Skeletal muscle satellite cell (primary cell): ENCODE results near the gene GCNT4.

Experiments
- H3K27me3 ChIP-seq: 2 replicates; pipeline ENCODE4 v1.7.0; 2013; ENCODE audit warnings: low read length; ENCODE audit not compliant: control insufficient read depth, insufficient read depth
- H3K36me3 ChIP-seq: 2 replicates; pipeline ENCODE4 v1.7.0; 2013; ENCODE audit warnings: mild to moderate bottlenecking, control low read depth, low read length; ENCODE audit not compliant: insufficient read depth
- H3K4me1 ChIP-seq: 2 replicates; pipeline ENCODE4 v1.7.0; 2013; ENCODE audit warnings: low read length; ENCODE audit not compliant: control insufficient read depth, insufficient read depth
- H3K4me2 ChIP-seq: 2 replicates; pipeline ENCODE4 v1.7.0; 2013; ENCODE audit warnings: mild to moderate bottlenecking, low read length
- H3K4me3 ChIP-seq: 2 replicates; pipeline ENCODE4 v1.7.0; 2013; ENCODE audit warnings: low read length
- H3K9ac ChIP-seq: 2 replicates; pipeline ENCODE4 v1.7.0; 2013; ENCODE audit warnings: mild to moderate bottlenecking, low read depth, low read length, moderate library complexity
- H3K9me3 ChIP-seq: replicated peaks from 2 replicates; pipeline ENCODE4 v1.7.0; 2013; ENCODE audit warnings: mild to moderate bottlenecking, control low read depth, low read length

Gene GCNT4

GRCh38 chr5:75049456-75050351 lies 2.7 kb downstream of the GCNT4 start:
- Histone ChIP-seq H3K9ac (no peak overlapping the region), H3K27me3 (no peaks in the 10 kb centered on the region), H3K4me3 (no peak overlapping the region), H3K36me3 (no peaks in the 10 kb centered on the region), H3K4me2 (no peak overlapping the region), H3K4me1 (peaks cover 12% of the 10 kb centered on the region), H3K9me3 (no peaks in the 10 kb centered on the region)

DNA sequence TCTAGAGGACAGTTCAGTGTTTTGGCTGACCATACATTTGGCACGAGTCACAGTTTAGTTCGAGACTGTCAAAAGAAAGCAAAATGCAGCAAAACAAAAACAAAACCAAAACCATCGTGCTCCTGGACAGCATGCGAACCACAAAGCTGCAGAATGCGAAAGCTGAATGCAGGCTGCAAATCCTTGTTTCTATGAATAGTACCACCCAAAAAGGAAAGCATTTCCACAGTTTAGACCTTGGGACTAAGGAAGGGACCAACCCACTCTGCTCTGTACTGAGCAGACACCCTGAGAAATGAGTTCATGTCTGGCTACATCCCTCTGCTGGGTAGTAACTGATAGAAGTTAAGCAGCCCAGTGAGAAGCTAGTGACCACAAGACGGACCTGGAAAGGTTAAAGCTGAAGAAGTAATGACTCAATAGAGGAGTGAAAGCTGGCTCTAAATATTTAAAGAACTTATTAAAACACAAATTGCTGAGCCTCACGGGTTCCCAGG lies 3.9 kb downstream of the GCNT4 start:
- Histone ChIP-seq H3K4me3 (no peak overlapping the region), H3K9ac (no peak overlapping the region), H3K4me1 (peaks cover 6% of the 10 kb centered on the region), H3K9me3 (no peaks in the 10 kb centered on the region), H3K27me3 (no peaks in the 10 kb centered on the region), H3K4me2 (no peak overlapping the region), H3K36me3 (no peaks in the 10 kb centered on the region)

- Histone ChIP-seq H3K9me3 (no peaks in the 10 kb centered on the region), H3K4me1 (peaks cover 4% of the 10 kb centered on the region), H3K4me3 (no peak overlapping the region), H3K4me2 (no peak overlapping the region), H3K27me3 (no peaks in the 10 kb centered on the region), H3K9ac (no peak overlapping the region), H3K36me3 (no peaks in the 10 kb centered on the region)
These were observed 5.0 kb downstream of the GCNT4 start for GRCh38 chr5:75047356-75047755.

- no peaks in the 10 kb centered on the region for H3K36me3 ChIP-seq
- no peak overlapping the region for H3K9ac ChIP-seq
- no peak overlapping the region for H3K4me3 ChIP-seq
- no peaks in the 10 kb centered on the region for H3K27me3 ChIP-seq
- H3K4me2 ChIP-seq: no peak overlapping the region
- H3K4me1 ChIP-seq: no peaks in the 10 kb centered on the region
- no peaks in the 10 kb centered on the region for H3K9me3 ChIP-seq
These were observed 5.8 kb downstream of the GCNT4 start for GRCh38 chr5:75046366-75047142.

- no peaks in the 10 kb centered on the region for H3K4me1 ChIP-seq
- H3K36me3 ChIP-seq: no peaks in the 10 kb centered on the region
These were observed 7.3 kb downstream of the GCNT4 start for GRCh38 chr5:75045071-75045470.

GRCh38 chr5:75044406-75044805 lies 8.0 kb downstream of the GCNT4 start:
- H3K4me2 ChIP-seq: no peak overlapping the region
- no peaks in the 10 kb centered on the region for H3K36me3 ChIP-seq
- H3K4me3 ChIP-seq: no peak overlapping the region
- H3K27me3 ChIP-seq: no peaks in the 10 kb centered on the region
- H3K9ac ChIP-seq: no peak overlapping the region
- H3K9me3 ChIP-seq: no peaks in the 10 kb centered on the region
- H3K4me1 ChIP-seq: no peaks in the 10 kb centered on the region

More at GRCh38 chr5:75045071-75045470, 7.3 kb downstream of the GCNT4 start:
- Histone ChIP-seq H3K9ac (no peak overlapping the region), H3K4me3 (no peak overlapping the region), H3K27me3 (no peaks in the 10 kb centered on the region), H3K9me3 (no peaks in the 10 kb centered on the region), H3K4me2 (no peak overlapping the region)

DNA sequence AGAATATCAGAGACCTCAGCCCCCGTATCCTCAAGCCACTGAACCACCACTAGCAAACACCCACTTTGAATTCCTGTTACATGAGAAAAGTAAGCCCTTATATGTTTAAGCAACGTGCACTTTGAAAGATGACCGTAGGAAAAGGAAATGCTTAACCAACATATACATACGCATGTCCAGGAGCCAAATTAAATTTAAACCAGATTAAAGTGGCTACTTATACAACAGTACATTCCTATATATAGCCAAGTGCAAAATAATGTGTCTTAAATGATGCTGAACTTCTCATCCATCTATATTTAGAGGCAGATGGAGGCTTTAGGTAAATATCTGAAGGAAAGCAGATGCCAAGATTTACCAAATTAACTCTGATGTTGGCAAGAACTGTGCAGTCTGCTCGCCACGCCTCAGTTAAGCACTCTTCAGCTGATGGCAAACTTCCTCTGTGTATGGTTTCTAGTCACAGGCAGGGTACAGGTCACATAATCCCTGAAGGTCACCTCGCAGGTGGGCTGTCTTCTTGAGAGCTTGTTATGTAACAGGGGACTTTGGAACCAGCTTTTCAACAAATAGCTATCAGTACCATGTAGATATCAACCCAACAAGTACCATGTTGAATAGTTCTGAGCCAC lies 8.6 kb downstream of the GCNT4 start:
- no peak overlapping the region for H3K4me2 ChIP-seq
- H3K36me3 ChIP-seq: no peaks in the 10 kb centered on the region
- H3K4me1 ChIP-seq: no peaks in the 10 kb centered on the region
- H3K9me3 ChIP-seq: no peaks in the 10 kb centered on the region
- no peak overlapping the region for H3K4me3 ChIP-seq
- no peak overlapping the region for H3K9ac ChIP-seq
- H3K27me3 ChIP-seq: no peaks in the 10 kb centered on the region

- H3K4me3 ChIP-seq: no peak overlapping the region
- no peaks in the 10 kb centered on the region for H3K36me3 ChIP-seq
- no peaks in the 10 kb centered on the region for H3K27me3 ChIP-seq
- H3K4me1 ChIP-seq: no peaks in the 10 kb centered on the region
- no peaks in the 10 kb centered on the region for H3K9me3 ChIP-seq
- H3K4me2 ChIP-seq: no peak overlapping the region
- no peak overlapping the region for H3K9ac ChIP-seq
These were observed 9.8 kb downstream of the GCNT4 start for GRCh38 chr5:75042522-75042921.

DNA sequence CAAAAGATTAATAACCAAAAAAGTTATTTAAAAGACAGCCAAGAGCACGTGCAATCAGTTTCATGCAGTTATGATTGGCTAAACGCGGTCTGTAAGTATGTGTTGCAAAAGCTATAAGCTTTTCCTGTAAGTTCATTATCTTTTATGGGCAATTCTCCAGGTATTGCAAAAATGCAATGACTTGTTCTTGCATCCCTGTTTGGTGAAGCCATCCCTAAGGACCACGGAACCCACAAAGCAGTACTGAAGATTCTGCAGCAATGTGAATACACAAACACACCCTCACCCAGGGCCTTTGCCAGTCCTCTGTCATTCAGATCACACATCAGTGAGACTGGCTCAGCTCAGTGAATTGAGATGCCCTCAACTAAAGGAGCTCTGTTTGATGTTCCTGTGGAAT lies 11.4 kb downstream of the GCNT4 start:
- Histone ChIP-seq H3K9ac (no peak overlapping the region), H3K27me3 (no peaks in the 10 kb centered on the region), H3K4me2 (no peak overlapping the region), H3K4me1 (peaks cover 3% of the 10 kb centered on the region), H3K36me3 (no peaks in the 10 kb centered on the region), H3K9me3 (no peaks in the 10 kb centered on the region), H3K4me3 (no peak overlapping the region)

GRCh38 chr5:75037106-75037505 lies 15.3 kb downstream of the GCNT4 start:
- H3K4me2 ChIP-seq: no peak overlapping the region
- no peak overlapping the region for H3K4me3 ChIP-seq
- H3K9me3 ChIP-seq: no peaks in the 10 kb centered on the region
- no peaks in the 10 kb centered on the region for H3K36me3 ChIP-seq
- H3K27me3 ChIP-seq: no peaks in the 10 kb centered on the region
- H3K4me1 ChIP-seq: peaks cover 3% of the 10 kb centered on the region
- H3K9ac ChIP-seq: no peak overlapping the region

DNA sequence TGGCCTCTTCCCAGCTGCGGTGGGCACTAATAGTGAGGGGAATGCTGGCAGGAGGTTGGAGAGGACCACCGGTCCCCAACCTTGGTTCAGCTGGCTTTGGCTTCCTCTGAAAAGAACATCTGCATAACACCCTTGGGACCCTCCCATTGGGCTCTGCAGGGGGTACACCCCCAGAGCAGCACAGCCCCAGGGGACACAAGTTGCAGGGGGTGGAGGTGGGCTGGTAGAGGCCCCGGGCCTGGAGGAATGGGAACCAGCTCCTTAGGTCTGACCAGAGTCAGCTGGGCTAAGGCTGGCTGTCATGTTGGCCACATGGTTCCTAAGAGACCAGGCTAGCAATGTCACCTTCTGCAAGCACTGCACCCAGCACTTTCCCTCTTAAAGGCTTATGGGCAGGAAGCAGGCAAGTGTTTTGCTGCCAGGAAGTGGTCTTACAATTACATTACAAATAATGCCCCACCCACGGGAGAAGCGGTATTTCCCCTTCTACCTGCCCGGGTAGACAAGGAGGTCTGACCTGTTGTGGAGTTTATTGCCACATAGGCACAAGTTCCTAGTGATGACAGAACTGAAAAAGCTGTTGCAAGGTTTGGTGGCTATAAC lies 18.1 kb downstream of the GCNT4 start:
- Histone ChIP-seq H3K4me1 (peaks cover 3% of the 10 kb centered on the region), H3K9ac (no peak overlapping the region), H3K36me3 (no peaks in the 10 kb centered on the region), H3K4me3 (no peak overlapping the region), H3K9me3 (no peaks in the 10 kb centered on the region), H3K4me2 (no peak overlapping the region), H3K27me3 (no peaks in the 10 kb centered on the region)
